Sigmoid colon (tissue), 7 donors: Measurements from ENCODE around the gene STXBP3. TPM values are rescaled to one million over a fixed set of nuclear protein-coding genes. Genes with fewer than 3 reads are reported as not detected.
A peak's percentile ranks its signal among the peaks of the same experiment; 100 is the strongest.

ENCODE experiments used
- DNase-seq: peaks from one replicate; pipeline ENCODE4 v3.0.0-alpha.2; 2019
- H3K27ac ChIP-seq, 4 donors: fragments of 200-600 bp; sonication (generic); one replicate each; pipeline ENCODE4 v1.5.1; 2016 to 2019; ENCODE audit warnings: mild to moderate bottlenecking in 1 of 4
- H3K27me3 ChIP-seq, 3 donors: fragments of 200-600 bp; sonication (generic); one replicate each; pipeline ENCODE4 v1.5.1; 2019; ENCODE audit warnings: mild to moderate bottlenecking in 1 of 3
- H3K36me3 ChIP-seq, 4 donors: fragments of 200-600 bp; sonication (generic); one replicate each; pipeline ENCODE4 v1.5.1; 2016 to 2019
- H3K4me1 ChIP-seq, 4 donors: fragments of 200-600 bp; sonication (generic); one replicate each; pipeline ENCODE4 v1.5.1; 2017 to 2019
- H3K4me3 ChIP-seq, 4 donors: fragments of 200-600 bp; sonication (generic); one replicate each; pipeline ENCODE4 v1.5.1; 2017 to 2019; ENCODE audit warnings: mild to moderate bottlenecking in 2 of 4, moderate library complexity in 1 of 4
- H3K9me3 ChIP-seq, 4 donors: fragments of 200-600 bp in 3 of 4; sonication (generic) in 3 of 4; one replicate each; pipeline versions ENCODE4 v1.5.1 to v1.6.1; 2013 to 2019
- CTCF ChIP-seq, 4 experiments: fragments of 450-650 bp in 3 of 4; fragments of 200-600 bp in 1 of 4; IDR thresholded peaks; one replicate each; pipeline ENCODE4 v1.5.1; 2016 to 2019; ENCODE audit warnings: antibody characterized with exemption in 4 of 4, mild to moderate bottlenecking in 3 of 4, moderate library complexity in 2 of 4
- EP300 ChIP-seq, 4 donors: sonication (generic); formaldehyde crosslinking; IDR thresholded peaks; one replicate each; pipeline ENCODE4 v1.6.1; 2017; ENCODE audit warnings: antibody characterized with exemption in 4 of 4
- POLR2A ChIP-seq, 2 donors: fragments of 450-650 bp; IDR thresholded peaks; one replicate each; pipeline ENCODE4 v1.6.1; 2016; ENCODE audit warnings: antibody characterized with exemption in 2 of 2, mild to moderate bottlenecking in 2 of 2, moderate library complexity in 2 of 2
- POLR2AphosphoS5 ChIP-seq, 4 donors: sonication (generic); formaldehyde crosslinking; IDR thresholded peaks; one replicate each; pipeline ENCODE4 v1.6.1; 2017; ENCODE audit warnings: antibody characterized with exemption in 4 of 4
- WGBS, 2 donors: extraction: QIAGEN DNeasy Blood & Tissue Kit; methylation state at CpG; one replicate each; pipeline ENCODE4 v1.1.7; 2013; 5-methylcytosine and 5-hydroxymethylcytosine counted together
- intact Hi-C: fragments of 100-400 bp; cut with DNase I; formaldehyde crosslinking; loops from one replicate; pipeline ENCODE4 v1.15.1; 2023
- polyA plus RNA-seq, 3 donors: library from polyadenylated mRNA; stranded (reverse); fragments of 200-250 nt; gene quantifications; one replicate each; pipeline ENCODE4 v1.2.3, GENCODE V29; 2013
- total RNA-seq, 4 donors: library from RNA; depleted of rRNA; stranded (reverse); fragments of >200 nt; gene quantifications; one replicate each; pipeline ENCODE4 v1.1.0, GENCODE V29; 2016
- donor health status: healthy with polysubstance abuse.
- donor health status: Bipolar disorder and iron deficiency.
- donor health status: healthy.

STXBP3 gene
- total and polyA plus RNA-seq, 7 donors: 30.3 to 105 (median 60.1) TPM

GRCh38 chr1:108742253-108742652 lies 4.2 kb upstream of the STXBP3 start:
- DNase-seq: no peak
- Histone ChIP-seq H3K27me3 (no peaks in the 10 kb centered on the region), H3K36me3 (no peaks in the 10 kb centered on the region), H3K4me3 (no peak overlapping the region), H3K27ac (no peak overlapping the region), H3K9me3 (no peaks in the 10 kb centered on the region), H3K4me1 (no peaks in the 10 kb centered on the region)
- no peak for TF ChIP-seq CTCF (IDR thresholded peaks at IDR 0.05)
- TF ChIP-seq POLR2AphosphoS5 (IDR thresholded peaks at IDR 0.05): no peak
- TF ChIP-seq EP300 (IDR thresholded peaks at IDR 0.05): no peak
- TF ChIP-seq POLR2A (IDR thresholded peaks at IDR 0.05): no peak
- intact Hi-C loops: no loop called here
- WGBS, 2 donors: 89 to 93% methylated on average over 6 of the region's 6 CpGs

GRCh38 chr1:108745980-108746381 lies 493 bp upstream of the STXBP3 start:
- TF ChIP-seq POLR2A (IDR thresholded peaks at IDR 0.05) (no peak), EP300 (IDR thresholded peaks at IDR 0.05) (no peak)
- Histone ChIP-seq H3K36me3 (no peaks in the 10 kb centered on the region), H3K4me1 (peaks cover 0 to 35% (median 21%) of the 10 kb centered on the region in 4 donors), H3K27me3 (no peaks in the 10 kb centered on the region), H3K9me3 (no peaks in the 10 kb centered on the region), H3K4me3 (peak overlapping the region in 3 of 4 donors; percentile 68 to 87 (median 85)), H3K27ac (peak overlapping the region; percentile 92 to 99 (median 98))
- intact Hi-C loops: loop anchor here (2.0 to 5.0 kb wide), 3 partner anchors 131 to 187 kb away; partner anchors contain the start of gene GPSM2
- DNase-seq: no peak
- WGBS, 2 donors: 47 to 51% methylated on average over 3 of the region's 3 CpGs

GRCh38 chr1:108747171-108747850 lies 837 bp downstream of the STXBP3 start:
- Histone ChIP-seq H3K9me3 (no peaks in the 10 kb centered on the region), H3K36me3 (peaks cover 0 to 1% (median 0%) of the 10 kb centered on the region in 4 donors), H3K4me1 (peaks cover 0 to 42% (median 23%) of the 10 kb centered on the region in 4 donors), H3K27ac (peak overlapping the region; percentile 92 to 99 (median 98)), H3K27me3 (no peaks in the 10 kb centered on the region), H3K4me3 (peak overlapping the region; percentile 68 to 95 (median 86))
- TF ChIP-seq POLR2AphosphoS5 (IDR thresholded peaks at IDR 0.05) (peak; percentile 77 to 95 (median 93)), CTCF (IDR thresholded peaks at IDR 0.05) (no peak), POLR2A (IDR thresholded peaks at IDR 0.05) (peak; percentile 67 to 82), EP300 (IDR thresholded peaks at IDR 0.05) (no peak)
- peak; percentile 95 for DNase-seq
- intact Hi-C loops: loop anchor here (1.0 to 5.0 kb wide), 4 partner anchors 55 to 189 kb away; partner anchors contain the start of genes GPSM2 and PRPF38B
- 1% methylated on average over 15 of the region's 15 CpGs for WGBS, 2 donors

GRCh38 chr1:108747898-108748297 lies 1.4 kb downstream of the STXBP3 start:
- WGBS, 2 donors: 79 to 86% methylated on average over 3 of the region's 3 CpGs
- intact Hi-C loops: loop anchor here (1.0 to 5.0 kb wide), 4 partner anchors 56 to 189 kb away; partner anchors contain the start of genes GPSM2 and PRPF38B
- peak overlapping the region; percentile 92 to 99 (median 98) for H3K27ac ChIP-seq

More at GRCh38 chr1:108747898-108748297, 1.4 kb downstream of the STXBP3 start:
- no peak for TF ChIP-seq EP300 (IDR thresholded peaks at IDR 0.05)
- no peak for TF ChIP-seq POLR2AphosphoS5 (IDR thresholded peaks at IDR 0.05)
- TF ChIP-seq POLR2A (IDR thresholded peaks at IDR 0.05): no peak
- TF ChIP-seq CTCF (IDR thresholded peaks at IDR 0.05): no peak
- Histone ChIP-seq H3K4me3 (peak overlapping the region in 3 of 4 donors; percentile 68 to 87 (median 85)), H3K4me1 (peaks cover 0 to 47% (median 24%) of the 10 kb centered on the region in 4 donors), H3K27me3 (no peaks in the 10 kb centered on the region), H3K9me3 (no peaks in the 10 kb centered on the region), H3K36me3 (peaks cover 0 to 7% (median 2%) of the 10 kb centered on the region in 4 donors)
- DNase-seq: no peak
